ENCODE measurements around the gene RASA3. TPM values are rescaled to one million over a fixed set of nuclear protein-coding genes. Genes with fewer than 3 reads are reported as not detected.

The RASA3 gene
- total RNA-seq, 1 experiment from 2014 or later, result 10.0 TPM

- Histone ChIP-seq H3K4me2 (no peak overlapping the region), H3F3A (ENCODE audit: insufficient read depth, low read depth) (peaks cover 6% of the 10 kb centered on the region; the same call in 1 of the 2 replicates), H3K27me3 (ENCODE audit: insufficient read depth, low read depth) (no peaks in the 10 kb centered on the region), H3K9me3 (ENCODE audit: insufficient read depth, low read depth) (no peaks in the 10 kb centered on the region), H3K4me3 (no peak overlapping the region), H3K9me2 (ENCODE audit: insufficient read depth) (no peaks in the 10 kb centered on the region), H3K27ac (no peak overlapping the region), H3K36me3 (ENCODE audit: low read depth) (no peaks in the 10 kb centered on the region), H3K4me1 (replicated peaks; ENCODE audit: insufficient read depth) (no peaks in the 10 kb centered on the region), H3K79me2 (ENCODE audit: low read depth) (no peaks in the 10 kb centered on the region), H4K20me1 (ENCODE audit: insufficient read depth) (peaks cover 2% of the 10 kb centered on the region; the same call in 1 of the 2 replicates), H2AFZ (no peak overlapping the region)
- DNase-seq, result no peak
- no TSS peak for BruUV-seq (replicated peaks)
- TF ChIP-seq, protein P1, sequence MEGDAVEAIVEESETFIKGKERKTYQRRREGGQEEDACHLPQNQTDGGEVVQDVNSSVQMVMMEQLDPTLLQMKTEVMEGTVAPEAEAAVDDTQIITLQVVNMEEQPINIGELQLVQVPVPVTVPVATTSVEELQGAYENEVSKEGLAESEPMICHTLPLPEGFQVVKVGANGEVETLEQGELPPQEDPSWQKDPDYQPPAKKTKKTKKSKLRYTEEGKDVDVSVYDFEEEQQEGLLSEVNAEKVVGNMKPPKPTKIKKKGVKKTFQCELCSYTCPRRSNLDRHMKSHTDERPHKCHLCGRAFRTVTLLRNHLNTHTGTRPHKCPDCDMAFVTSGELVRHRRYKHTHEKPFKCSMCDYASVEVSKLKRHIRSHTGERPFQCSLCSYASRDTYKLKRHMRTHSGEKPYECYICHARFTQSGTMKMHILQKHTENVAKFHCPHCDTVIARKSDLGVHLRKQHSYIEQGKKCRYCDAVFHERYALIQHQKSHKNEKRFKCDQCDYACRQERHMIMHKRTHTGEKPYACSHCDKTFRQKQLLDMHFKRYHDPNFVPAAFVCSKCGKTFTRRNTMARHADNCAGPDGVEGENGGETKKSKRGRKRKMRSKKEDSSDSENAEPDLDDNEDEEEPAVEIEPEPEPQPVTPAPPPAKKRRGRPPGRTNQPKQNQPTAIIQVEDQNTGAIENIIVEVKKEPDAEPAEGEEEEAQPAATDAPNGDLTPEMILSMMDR (conservative IDR thresholded peaks at IDR 0.05), result no peak
- no peak for TF ChIP-seq EZH2 (IDR thresholded peaks at IDR 0.05; ENCODE audit: low read depth)
- ChIA-PET CTCF (no interaction called here), POLR2A (ENCODE audit: unreplicated experiment) (no interaction called here)
- intact Hi-C loops (cut with micrococcal nuclease; ENCODE audit: unreplicated experiment), result no loop called here
Measured at GRCh38 chr13:114049626-114050101, 82.8 kb downstream of the RASA3 start.

DNA sequence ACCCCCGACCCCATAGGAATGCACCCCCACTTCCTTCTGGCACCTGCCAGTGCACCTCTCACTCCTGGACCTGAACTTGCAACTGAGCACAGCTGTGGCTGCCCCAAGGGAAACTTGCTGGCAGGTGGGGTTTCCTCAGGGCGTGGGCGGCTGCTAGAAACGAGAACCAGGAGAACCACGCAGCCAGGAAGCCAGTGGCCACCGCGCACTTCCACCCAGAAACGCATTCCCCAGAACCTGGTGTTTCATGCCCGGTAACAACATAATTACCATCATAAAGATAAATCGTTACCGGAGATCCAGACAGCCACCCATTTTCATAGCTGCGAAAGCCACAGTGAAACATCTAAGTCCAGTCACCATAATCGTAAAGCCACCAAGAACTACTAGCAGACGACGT lies 83.4 kb downstream of the RASA3 start:
- BruUV-seq (replicated peaks), result no TSS peak
- no peak overlapping the region for H3K27ac ChIP-seq
- no peak overlapping the region for H2AFZ ChIP-seq
- no peaks in the 10 kb centered on the region for H3K79me2 ChIP-seq (ENCODE audit: low read depth)
- TF ChIP-seq EZH2 (IDR thresholded peaks at IDR 0.05; ENCODE audit: low read depth), result no peak
- TF ChIP-seq, protein P1 (conservative IDR thresholded peaks at IDR 0.05), result no peak
- no peaks in the 10 kb centered on the region for H3K9me3 ChIP-seq (ENCODE audit: insufficient read depth, low read depth)
- H3F3A ChIP-seq (ENCODE audit: insufficient read depth, low read depth), result no peaks in the 10 kb centered on the region; the same call in 1 of the 2 replicates
- no peak overlapping the region for H3K4me3 ChIP-seq
- no peaks in the 10 kb centered on the region for H3K9me2 ChIP-seq (ENCODE audit: insufficient read depth)
- no peaks in the 10 kb centered on the region for H3K27me3 ChIP-seq (ENCODE audit: insufficient read depth, low read depth)
- no peaks in the 10 kb centered on the region for H4K20me1 ChIP-seq (ENCODE audit: insufficient read depth)
- no peaks in the 10 kb centered on the region for H3K36me3 ChIP-seq (ENCODE audit: low read depth)
- POLR2A ChIA-PET (ENCODE audit: unreplicated experiment), result no interaction called here
- H3K4me1 ChIP-seq (replicated peaks; ENCODE audit: insufficient read depth), result no peaks in the 10 kb centered on the region
- CTCF ChIA-PET, result no interaction called here
- no peak for DNase-seq
- intact Hi-C loops (cut with micrococcal nuclease; ENCODE audit: unreplicated experiment), result no loop called here
- H3K4me2 ChIP-seq, result no peak overlapping the region

DNA sequence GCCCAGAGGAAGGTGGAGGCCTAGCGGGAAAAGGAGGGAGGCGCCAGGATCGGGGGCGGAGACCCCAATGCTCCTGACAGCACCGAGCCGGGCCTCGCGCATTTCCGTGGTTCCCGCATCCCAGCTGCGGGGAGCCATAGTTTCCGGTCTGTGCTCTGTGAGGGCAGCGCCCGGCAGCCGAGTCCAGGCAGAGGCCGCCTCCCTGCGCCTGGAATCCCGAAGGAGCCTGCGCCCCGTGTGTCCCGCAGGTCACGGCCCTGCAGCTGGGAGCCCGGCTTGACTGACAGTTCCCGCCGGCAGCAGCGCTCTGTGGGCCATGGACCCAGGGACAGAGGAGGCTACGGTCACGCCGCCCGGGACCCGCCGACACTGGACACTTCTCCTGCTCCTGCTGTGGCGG lies 84.0 kb downstream of the RASA3 start:
- Histone ChIP-seq H4K20me1 (ENCODE audit: insufficient read depth) (no peaks in the 10 kb centered on the region), H3K9me2 (ENCODE audit: insufficient read depth) (no peaks in the 10 kb centered on the region), H3K27me3 (ENCODE audit: insufficient read depth, low read depth) (no peaks in the 10 kb centered on the region), H3K9me3 (ENCODE audit: insufficient read depth, low read depth) (no peaks in the 10 kb centered on the region), H2AFZ (no peak overlapping the region), H3K4me1 (replicated peaks; ENCODE audit: insufficient read depth) (no peaks in the 10 kb centered on the region), H3K27ac (no peak overlapping the region), H3K4me3 (no peak overlapping the region), H3F3A (ENCODE audit: insufficient read depth, low read depth) (no peaks in the 10 kb centered on the region; the same call in 1 of the 2 replicates), H3K36me3 (ENCODE audit: low read depth) (no peaks in the 10 kb centered on the region), H3K4me2 (no peak overlapping the region), H3K79me2 (ENCODE audit: low read depth) (no peaks in the 10 kb centered on the region)
- BruUV-seq (replicated peaks), result no TSS peak
- ChIA-PET POLR2A (ENCODE audit: unreplicated experiment) (no interaction called here), CTCF (no interaction called here)
- TF ChIP-seq, protein P1 (conservative IDR thresholded peaks at IDR 0.05), result no peak
- no peak for TF ChIP-seq EZH2 (IDR thresholded peaks at IDR 0.05; ENCODE audit: low read depth)
- intact Hi-C loops (cut with micrococcal nuclease; ENCODE audit: unreplicated experiment), result no loop called here
- DNase-seq, result no peak
